ENCODE measurements around the gene SHKBP1. TPM values are rescaled to one million over a fixed set of nuclear protein-coding genes. Genes with fewer than 3 reads are reported as not detected.
A peak's percentile ranks its signal among the peaks of the same experiment; 100 is the strongest.

Gene SHKBP1
- total and polyA plus RNA-seq, 2 of the 13 experiments (the other 11 are each of a cell fraction or from before 2014, with no cell fraction given), result 16.2 to 17.4 TPM

DNA sequence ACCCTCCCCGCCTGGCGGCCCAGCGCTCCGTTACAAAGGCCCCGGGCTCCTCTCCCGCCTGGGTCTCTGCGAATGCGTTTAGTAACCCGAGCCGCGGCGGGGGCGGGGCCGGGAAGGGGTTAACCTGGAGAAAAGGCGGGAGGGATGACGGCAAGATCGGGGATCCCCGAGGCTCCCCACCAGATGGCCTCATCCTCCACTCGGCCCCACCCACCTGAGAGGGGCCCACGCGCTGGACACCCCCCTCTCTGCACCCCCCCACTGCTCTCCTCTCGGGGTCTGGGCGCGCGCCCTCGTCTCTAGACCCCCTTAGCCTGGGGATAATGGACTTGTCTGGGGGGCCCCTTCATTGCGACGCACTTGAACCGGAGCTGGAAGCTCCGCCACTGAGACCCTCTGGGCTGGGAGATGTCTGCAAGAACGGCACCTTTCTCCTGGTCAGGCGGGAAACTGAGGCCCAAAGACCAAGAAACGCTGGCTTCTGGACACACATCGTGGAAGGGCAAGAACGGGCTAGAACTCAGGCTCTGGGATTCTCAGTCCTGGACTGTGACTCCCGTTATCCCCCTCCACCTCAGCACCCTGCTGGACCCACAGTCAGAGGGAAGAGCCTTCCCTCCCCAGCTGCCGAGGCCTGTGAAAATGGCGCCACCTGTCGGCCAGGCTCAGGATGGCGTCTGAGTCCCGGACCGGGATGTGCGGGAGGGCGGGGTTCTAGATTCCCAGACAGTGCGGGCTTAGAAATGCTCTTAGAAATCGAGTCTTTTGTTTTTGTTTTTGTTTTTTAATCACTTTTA is 21.6 kb downstream of the SHKBP1 start (continued):
- TF ChIP-seq, protein P1, sequence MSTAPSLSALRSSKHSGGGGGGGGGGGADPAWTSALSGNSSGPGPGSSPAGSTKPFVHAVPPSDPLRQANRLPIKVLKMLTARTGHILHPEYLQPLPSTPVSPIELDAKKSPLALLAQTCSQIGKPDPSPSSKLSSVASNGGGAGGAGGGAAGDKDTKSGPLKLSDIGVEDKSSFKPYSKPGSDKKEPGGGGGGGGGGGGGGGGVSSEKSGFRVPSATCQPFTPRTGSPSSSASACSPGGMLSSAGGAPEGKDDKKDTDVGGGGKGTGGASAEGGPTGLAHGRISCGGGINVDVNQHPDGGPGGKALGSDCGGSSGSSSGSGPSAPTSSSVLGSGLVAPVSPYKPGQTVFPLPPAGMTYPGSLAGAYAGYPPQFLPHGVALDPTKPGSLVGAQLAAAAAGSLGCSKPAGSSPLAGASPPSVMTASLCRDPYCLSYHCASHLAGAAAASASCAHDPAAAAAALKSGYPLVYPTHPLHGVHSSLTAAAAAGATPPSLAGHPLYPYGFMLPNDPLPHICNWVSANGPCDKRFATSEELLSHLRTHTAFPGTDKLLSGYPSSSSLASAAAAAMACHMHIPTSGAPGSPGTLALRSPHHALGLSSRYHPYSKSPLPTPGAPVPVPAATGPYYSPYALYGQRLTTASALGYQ (CRISPR knock-in tag; IDR thresholded peaks at IDR 0.05), result no peak
- TF ChIP-seq THAP11 (CRISPR knock-in tag; IDR thresholded peaks at IDR 0.05) (no peak; the same call in 1 of the 2 replicates), ZNF720 (CRISPR knock-in tag; IDR thresholded peaks at IDR 0.05) (no peak), RAD21 (CRISPR knock-in tag; IDR thresholded peaks at IDR 0.05) (peak; percentile 89), ZNF790 (CRISPR knock-in tag; IDR thresholded peaks at IDR 0.05; ENCODE audit: borderline replicate concordance) (no peak), KDM5B (CRISPR knock-in tag; IDR thresholded peaks at IDR 0.05; ENCODE audit: borderline replicate concordance) (no peak), HOXA3 (CRISPR knock-in tag; IDR thresholded peaks at IDR 0.05) (no peak; the same call in 1 of the 2 replicates), ZSCAN31 (CRISPR knock-in tag; IDR thresholded peaks at IDR 0.05; ENCODE audit: low read depth) (no peak), AHR (CRISPR knock-in tag; IDR thresholded peaks at IDR 0.05) (no peak), SAP130 (CRISPR knock-in tag; IDR thresholded peaks at IDR 0.05; ENCODE audit: low read depth) (0 out of 2 replicates have a peak, but pooled peaks have one; percentile 20), SRSF1 (optimal IDR thresholded peaks at IDR 0.05; ENCODE audit: low read depth, low read length) (no peak), ZNF598 (CRISPR knock-in tag; IDR thresholded peaks at IDR 0.05; ENCODE audit: borderline replicate concordance) (no peak), TEAD3 (CRISPR knock-in tag; optimal IDR thresholded peaks at IDR 0.05; ENCODE audit: borderline replicate concordance) (peak; percentile 23), ZNF660 (CRISPR knock-in tag; IDR thresholded peaks at IDR 0.05; ENCODE audit: borderline replicate concordance, low read depth) (no peak)
- TF ChIP-seq, protein P2, sequence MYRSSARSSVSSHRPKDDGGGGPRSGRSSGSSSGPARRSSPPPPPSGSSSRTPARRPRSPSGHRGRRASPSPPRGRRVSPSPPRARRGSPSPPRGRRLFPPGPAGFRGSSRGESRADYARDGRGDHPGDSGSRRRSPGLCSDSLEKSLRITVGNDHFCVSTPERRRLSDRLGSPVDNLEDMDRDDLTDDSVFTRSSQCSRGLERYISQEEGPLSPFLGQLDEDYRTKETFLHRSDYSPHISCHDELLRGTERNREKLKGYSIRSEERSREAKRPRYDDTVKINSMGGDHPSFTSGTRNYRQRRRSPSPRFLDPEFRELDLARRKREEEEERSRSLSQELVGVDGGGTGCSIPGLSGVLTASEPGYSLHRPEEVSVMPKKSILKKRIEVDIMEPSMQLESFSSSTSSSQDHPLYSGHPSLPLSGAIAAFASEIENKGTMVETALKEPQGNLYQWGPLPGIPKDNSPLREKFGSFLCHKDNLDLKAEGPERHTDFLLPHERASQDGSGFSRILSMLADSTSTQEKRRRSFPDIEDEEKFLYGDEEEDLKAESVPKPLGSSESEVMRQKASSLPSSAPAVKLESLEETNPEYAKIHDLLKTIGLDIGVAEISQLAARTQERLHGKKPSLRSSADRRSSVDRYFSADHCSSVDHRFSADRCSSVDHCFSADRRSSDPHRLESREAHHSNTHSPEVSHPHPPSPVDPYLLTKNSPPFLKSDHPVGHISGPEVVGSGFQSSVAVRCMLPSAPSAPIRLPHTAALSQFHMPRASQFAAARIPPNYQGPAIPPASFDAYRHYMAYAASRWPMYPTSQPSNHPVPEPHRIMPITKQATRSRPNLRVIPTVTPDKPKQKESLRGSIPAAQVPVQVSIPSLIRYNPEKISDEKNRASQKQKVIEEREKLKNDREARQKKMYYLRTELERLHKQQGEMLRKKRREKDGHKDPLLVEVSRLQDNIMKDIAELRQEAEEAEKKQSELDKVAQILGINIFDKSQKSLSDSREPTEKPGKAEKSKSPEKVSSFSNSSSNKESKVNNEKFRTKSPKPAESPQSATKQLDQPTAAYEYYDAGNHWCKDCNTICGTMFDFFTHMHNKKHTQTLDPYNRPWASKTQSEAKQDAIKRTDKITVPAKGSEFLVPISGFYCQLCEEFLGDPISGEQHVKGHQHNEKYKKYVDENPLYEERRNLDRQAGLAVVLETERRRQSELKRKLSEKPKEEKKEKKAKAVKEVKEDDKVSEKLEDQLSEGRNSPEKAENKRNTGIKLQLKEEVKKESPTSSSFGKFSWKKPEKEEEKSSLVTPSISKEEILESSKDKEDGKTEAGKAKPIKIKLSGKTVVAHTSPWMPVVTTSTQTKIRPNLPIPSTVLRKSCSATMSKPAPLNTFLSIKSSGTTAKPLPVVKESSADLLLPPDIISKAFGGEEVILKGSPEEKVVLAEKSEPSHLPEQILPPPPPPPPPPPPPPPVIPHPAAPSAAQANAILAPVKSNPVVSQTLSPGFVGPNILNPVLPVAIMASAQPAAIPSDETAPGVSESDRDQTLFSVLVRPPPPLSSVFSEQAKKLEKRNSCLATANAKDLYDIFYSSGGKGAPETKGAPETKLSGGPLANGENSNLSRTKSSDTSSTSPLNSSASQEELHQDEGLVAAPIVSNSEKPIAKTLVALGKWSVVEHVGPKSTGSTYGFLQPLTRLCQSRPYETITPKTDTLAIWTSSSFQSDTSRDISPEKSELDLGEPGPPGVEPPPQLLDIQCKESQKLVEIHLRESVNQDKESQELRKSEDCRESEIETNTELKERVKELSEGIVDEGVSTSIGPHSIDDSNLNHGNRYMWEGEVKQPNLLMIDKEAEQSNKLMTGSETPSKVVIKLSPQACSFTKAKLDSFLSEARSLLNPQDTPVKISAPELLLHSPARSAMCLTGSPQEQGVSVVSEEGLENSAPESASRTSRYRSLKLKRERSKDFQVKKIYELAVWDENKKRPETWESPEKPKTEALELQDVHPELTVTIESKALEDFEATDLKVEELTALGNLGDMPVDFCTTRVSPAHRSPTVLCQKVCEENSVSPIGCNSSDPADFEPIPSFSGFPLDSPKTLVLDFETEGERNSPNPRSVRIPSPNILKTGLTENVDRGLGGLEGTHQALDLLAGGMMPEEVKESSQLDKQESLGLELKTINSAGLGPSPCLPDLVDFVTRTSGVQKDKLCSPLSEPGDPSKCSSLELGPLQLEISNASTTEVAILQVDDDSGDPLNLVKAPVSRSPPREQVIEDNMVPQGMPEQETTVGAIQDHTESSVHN (CRISPR knock-in tag; IDR thresholded peaks at IDR 0.05), result no peak
- TF ChIP-seq, protein P3, sequence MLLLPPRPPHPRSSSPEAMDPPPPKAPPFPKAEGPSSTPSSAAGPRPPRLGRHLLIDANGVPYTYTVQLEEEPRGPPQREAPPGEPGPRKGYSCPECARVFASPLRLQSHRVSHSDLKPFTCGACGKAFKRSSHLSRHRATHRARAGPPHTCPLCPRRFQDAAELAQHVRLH (CRISPR knock-in tag; IDR thresholded peaks at IDR 0.05; ENCODE audit: borderline replicate concordance, low read depth), result 0 out of 2 replicates have a peak, but pooled peaks have one; percentile 30
